GM21526 (cell line): ENCODE data around the gene PTTG1IP.

Experiments
- ATAC-seq: cut with Tn5 transposase; IDR thresholded peaks from one replicate; pipeline ENCODE4 v1.9.1; 2021; ENCODE audit warnings: moderate library complexity; ENCODE audit not compliant: unreplicated experiment, low FRiP score

Gene PTTG1IP

DNA sequence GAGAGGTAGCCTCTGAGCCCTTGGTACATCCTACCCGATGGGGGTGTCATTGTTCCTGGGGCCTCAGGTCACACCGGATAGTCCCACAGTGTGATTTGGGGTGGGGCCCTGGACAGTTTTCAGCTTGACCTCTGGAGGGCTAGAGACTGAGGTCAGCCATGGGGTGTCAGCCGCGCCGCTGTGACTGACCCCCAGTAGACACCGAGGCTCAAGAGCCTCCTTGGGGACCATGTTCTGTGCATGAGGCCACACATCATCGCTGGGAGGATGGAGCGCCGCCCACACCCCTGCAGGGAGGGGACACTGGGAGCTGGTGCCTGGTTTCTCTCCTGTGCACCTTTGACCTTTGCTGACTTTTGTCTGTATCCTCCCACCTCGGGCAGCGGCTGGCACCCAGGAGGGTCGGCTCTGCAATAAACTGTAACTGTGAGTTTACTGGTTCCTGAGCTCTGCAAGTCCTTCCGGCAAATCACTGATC lies 24.6 kb upstream of the PTTG1IP start:
- ATAC-seq, result no peak

DNA sequence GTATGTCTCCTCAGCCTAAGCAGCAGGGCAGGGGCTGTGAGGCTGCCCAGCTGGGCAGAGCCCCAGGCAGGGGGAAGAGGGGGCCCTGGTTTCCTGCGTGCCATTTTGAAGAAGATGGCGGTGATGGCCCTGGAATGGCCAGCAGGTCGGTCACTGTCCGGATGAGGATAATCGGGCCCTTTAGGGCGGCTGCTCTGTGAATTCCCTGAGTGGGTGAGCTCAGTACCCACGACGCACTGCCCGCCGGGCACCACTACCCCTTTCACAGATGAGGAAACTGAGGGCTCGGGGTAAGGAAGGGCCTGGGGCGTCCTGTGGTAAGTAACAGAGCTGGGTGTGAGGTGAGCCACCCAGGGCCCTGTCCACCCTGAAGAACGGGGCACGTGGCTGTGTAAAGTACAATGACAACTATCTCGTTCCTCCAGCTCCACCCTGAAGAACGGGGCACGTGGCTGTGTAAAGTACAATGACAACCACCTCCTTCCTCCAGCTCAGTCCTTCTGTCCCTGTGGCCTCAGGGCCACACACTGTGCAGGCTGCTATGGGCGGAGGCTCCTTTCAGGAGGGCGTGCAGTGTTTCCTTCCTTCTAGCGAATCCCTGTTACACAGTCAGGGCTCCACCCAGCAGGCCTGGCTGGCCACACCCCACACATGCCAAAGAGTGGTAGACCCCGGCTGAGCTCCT lies 24.0 kb upstream of the PTTG1IP start:
- no peak for ATAC-seq

DNA sequence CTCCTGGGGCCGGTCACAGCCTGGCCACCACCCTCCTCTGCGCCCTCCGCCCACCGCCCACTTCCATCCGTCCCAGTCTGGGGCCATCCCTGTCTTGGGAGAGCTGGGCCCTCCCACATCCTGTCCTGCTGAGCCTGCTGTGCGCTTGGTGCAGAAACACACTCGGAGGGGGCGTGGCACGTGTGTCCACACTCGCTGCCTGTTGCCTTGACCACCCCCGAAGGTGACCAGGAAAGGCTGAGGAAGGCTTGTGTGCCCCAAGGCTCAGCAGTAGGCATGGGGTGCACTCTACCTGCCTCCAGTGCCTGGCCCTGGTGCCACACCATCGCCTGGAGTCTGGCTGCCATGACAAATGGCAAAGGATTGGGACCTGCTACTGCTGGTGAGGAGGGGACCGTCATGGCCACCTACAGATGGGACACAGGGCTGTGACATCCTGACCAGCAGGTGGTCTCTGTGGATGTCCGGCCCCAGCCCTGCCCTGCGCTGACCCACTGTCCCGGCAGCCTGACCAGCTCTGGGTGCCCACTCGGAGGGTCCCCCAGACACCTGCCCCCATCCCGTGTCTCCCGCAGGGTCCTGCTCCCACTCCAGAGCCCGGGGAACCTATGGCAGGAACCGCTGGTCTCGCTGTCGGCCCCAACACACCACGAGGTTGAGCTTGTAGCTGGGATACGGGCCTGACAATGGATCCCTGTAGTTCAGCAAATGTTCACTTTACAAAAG lies 23.2 kb upstream of the PTTG1IP start:
- no peak for ATAC-seq

DNA sequence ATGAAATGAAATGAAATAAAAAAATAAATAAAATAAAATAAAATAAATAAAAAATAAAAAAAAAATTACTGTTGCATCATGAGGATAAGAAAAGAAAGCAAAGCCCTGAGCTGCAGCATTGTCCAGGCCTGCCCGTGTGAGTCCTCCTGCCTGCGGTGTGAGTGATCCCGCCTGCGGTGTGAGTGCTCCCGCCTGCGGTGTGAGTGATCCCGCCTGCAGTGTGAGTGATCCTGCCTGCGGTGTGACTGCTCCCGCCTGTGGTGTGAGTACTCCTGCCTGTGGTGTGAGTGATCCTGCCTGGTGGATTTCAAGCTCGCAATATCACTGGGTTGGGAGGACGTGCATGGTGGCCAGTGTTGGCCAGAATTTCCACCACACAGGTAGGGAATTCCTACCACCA lies 22.4 kb upstream of the PTTG1IP start:
- no peak for ATAC-seq

DNA sequence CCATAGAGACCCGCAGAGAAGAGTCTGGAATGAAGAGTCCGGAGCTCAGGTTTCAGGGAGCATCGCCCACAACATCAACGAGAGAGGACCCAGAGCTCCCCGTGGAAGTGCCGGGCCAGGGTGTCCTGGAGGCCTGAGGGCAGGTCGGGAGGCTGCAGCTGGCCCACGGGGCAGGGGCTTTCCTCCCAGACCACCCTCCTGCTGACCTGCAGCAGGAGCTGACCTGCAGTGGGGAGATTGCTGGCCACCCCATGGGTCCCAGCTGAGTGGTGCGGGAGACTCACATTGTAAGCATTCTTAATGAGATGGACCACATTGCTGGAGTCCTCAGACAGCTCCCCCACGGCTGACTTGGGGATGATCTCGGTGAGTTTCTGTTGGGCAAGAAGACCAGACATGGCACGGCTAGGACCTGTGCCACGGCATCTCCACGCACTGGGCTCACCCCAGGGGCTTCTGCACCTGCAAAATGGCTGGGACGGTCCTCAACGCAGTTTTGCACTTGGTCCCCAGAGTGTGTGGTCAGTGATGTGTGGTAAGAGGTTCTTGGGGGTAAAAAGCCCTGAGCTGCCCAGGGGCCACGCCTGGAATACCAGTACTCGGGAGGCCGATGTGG lies 21.3 kb upstream of the PTTG1IP start:
- no peak for ATAC-seq

DNA sequence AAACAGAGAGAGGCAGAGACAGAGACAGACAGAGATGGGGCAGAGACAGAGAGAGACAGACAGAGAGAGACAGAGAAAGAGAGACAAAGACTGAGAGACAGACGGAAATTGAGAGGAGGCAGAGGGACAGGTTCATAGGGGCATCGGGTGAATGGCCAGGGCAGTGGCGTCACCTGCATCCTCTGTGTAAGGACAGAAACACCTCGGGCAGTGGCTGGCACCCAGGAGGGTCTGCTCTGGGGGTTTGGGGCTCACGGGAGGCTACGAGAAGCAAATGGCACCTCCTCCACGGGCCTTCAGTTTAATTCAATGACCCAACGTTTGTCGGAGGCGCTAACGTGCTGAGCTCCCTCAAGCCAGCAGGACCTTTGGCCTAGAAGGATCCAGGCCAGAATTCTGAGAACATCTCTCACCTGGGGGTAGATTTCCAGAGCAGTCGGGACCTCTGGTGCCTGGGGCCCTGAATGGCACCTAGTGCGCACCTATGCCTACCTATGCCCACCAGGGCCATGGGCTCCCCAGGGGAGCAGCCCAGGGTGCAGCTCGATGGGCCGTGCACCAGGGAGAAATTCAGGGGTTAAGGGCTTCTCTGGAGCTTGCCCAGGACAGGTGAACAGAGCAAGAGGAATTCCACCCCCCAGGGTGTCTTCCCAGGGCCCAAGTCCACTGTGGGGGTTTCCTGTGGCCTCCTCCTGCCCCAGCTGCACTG lies 20.6 kb upstream of the PTTG1IP start:
- ATAC-seq, result no peak

DNA sequence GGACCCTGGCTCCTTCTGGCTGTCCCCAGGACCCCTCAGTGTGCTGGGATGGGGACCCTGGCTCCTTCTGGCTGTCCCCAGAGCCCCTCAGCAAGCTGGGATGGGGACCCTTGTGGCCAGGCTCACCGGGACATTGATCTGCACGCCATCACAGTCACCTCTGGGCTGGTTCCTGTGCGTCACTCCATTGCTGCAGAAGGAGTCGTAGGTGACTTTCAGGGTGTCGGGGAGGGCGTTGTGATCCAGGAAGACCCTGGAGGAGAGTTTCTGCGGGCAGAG lies 19.7 kb upstream of the PTTG1IP start:
- ATAC-seq, result no peak

DNA sequence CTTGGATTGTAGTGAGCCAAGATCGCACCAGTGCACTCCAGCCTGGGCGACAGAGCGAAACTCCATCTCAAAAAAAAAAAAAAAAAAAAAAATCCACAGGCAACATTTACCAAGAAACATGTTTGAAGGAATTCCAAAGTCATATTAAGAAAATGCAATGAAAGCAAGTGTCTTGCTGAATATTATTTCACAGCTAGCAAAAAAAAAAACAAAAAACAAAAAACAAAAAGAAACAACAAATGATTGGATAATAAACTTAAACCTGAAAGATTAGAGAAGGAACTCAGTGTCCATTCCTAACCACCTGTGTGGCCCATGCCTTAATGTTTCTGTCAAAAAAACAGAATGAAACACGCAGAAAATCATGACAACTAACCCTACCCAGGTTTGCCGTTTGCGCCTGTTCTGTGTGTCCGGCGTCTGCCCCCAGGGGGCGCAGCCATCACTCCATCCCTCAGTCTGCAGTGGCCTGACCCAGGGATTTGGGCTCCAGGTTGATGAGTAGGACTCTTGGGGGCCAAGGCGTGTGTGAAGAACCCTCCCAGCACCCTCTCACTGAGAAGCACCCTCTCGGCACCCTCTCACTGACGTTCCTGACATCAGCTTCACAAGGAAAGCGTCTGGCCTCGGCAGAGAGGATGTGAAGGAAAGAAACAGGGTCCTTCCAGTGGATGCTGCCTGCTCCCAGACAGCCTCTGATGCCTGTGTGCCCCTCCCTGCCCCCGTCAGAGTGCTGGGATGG lies 19.2 kb upstream of the PTTG1IP start:
- peak; percentile 68 for ATAC-seq

DNA sequence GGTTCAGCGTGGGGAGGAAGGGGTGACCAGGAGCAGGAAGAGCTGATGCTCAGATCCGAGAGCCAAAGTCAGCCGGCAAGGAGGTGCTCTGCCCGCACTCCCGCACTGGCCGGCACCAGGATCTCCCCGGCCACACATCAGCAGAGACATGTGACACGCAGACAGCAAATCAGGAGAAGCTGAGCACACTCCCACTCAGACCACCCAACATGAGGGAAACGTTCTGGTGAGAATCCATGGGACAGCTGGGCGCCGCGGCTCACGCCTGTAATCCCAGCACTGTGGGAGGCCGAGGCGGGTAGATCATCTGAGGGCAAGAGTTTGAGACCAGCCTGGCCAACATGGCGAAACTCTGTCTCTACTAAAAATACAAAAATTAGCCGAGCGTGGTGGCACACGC lies 18.6 kb upstream of the PTTG1IP start:
- no peak for ATAC-seq

DNA sequence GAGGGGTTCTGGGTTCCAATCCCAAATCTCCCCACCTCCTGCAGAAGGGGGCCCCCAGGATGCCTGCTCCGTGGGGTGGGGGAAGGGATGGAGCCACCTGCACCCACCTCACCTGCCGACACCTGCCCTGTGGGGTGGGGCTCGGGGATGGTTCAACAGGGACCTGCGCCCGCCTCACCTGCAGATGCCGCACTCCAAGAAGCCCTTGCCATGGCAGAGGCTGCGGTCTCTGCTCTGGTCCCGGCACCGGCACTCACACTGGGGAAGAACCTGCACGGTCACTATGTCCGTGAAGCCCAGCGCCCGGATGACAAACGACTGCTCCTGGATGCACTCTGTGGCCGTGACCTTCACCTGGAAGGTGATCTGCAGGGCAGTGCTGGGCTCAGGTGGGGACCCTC lies 18.1 kb upstream of the PTTG1IP start:
- ATAC-seq, result no peak

DNA sequence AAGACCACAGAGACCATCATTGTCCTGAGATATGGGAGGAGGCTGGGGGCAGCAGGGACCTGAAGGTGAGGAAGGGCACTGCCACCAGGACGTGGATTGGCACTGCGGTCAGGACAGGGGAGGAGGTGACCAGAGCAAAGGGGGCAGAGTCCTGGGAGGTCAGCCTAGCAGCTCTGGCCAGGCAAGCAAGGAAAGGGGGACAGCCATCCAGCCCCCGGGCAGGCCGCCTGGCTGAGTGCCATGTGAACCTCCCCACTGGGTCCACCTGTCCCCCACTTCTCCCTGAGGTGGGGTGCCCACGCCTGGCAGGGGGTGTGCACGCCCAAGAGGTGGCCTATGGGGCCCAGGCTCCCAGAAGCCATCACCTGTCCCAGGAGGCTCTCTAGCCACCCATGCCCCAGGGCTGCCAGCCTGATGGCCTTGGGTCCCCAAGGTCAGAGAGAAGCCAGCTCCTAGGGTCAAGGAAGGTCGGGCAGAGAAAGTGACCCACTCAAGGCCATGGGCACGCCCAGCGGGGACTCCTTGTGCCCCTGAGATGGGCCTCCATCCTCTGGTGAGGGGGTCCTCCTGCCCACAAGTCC lies 17.6 kb upstream of the PTTG1IP start:
- ATAC-seq, result no peak

DNA sequence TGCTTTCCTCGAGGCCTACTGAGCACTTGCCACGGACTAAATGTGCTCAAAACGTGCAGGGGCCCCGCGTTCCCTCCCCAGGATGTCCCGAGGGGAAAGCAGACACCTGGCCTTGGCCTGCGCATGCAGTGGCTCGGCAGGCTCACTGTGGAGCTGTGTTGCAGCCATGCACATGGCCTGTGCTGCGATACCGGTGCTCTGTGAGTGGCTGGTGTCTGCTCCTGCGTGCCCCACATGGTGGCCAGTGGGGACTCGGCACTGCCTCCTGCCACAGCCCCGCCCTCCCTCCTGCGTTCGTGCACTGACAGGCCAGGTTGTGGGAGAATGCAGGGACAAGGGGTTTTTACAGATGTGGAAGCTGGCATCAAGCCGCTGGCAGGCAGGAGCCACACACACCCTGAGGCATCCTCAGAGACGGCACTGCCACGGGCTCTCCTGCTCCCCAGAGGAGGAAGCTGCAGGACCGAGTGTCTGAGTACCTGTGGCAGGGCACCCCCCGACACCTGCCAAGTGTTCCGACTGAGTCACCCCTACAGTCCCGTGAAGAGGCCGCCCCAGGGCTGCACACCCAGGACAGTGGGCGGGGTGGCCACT lies 16.9 kb upstream of the PTTG1IP start:
- ATAC-seq, result no peak

DNA sequence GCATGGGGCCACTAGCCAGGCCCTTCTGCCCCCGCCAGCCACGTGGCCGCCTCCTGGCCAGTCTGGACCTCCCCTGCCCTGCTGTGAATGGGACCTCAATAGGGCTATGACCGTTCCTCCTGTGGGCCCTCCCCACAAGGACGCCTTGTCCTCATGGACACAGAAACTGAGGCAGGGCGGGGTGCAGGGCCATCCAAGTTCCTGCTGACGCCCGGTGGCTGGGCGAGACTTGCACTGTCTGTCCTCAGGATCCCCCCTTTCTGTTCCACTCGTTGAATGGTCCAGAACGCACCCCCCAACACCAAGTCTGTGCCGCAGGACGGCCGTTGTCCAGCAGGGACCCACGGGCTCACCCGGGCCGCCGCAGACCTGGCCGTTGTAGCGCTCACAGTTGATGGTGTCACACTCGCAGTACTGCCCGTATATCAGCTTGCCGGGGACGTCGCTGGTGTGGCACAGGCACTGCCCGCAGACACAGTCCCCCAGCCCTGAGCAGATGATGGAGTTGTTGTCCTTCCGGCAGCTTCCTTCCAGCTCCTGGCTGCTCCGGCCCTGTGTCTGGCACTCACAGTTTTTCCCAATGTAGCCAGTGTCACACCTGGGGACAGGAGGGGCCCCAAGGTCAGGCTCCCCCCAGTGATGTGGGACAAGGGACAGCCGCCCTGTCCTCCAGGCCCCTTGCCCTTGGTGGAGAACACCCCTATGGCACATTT lies 16.3 kb upstream of the PTTG1IP start:
- no peak for ATAC-seq

DNA sequence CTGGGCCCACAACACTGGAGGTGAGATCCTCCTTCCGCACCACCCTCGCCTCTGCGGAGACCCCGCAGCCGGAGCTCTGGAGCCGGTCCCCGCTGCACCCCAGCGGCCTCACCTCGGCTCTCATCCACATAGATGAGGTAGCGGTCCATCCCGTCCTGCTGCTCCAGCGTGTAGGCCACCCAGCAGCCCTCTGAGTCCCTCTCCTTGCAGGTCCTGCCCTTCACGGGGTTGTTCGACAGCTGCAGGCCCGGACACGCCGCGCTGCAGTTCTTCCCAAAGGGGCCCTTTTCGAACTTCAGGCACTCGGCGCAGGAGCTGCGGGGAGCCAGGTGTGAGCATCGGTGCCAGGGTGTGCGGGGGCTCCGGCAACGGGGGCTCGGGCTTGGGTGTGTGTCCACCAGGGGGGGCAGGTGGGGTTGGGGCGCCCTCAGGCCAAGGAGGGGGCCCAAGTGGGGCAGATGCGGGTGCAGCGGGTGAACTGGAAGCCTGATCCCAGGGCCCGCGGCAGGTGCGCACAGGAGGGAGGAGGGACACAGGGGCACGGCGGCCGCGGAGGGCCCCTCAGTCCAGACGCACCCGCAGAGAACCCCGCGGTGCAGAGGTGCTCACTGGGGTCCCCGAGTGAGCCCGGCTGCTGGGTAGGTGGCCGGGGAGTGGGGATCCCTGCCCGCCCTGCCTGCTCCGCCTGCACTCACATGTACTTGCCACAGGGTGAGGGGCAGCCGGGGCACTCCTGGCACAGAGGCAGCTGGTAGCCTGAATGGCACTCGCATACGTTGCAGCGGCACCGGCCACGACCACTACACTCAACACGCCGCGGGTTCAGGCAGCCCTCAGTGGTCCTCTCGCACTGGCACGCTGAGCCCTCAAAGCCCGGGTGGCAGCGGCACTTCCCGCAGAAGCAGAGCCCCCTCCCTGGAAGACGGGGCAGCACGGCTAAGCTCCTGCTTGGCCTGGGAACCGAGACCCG lies 15.4 kb upstream of the PTTG1IP start:
- ATAC-seq, result no peak

DNA sequence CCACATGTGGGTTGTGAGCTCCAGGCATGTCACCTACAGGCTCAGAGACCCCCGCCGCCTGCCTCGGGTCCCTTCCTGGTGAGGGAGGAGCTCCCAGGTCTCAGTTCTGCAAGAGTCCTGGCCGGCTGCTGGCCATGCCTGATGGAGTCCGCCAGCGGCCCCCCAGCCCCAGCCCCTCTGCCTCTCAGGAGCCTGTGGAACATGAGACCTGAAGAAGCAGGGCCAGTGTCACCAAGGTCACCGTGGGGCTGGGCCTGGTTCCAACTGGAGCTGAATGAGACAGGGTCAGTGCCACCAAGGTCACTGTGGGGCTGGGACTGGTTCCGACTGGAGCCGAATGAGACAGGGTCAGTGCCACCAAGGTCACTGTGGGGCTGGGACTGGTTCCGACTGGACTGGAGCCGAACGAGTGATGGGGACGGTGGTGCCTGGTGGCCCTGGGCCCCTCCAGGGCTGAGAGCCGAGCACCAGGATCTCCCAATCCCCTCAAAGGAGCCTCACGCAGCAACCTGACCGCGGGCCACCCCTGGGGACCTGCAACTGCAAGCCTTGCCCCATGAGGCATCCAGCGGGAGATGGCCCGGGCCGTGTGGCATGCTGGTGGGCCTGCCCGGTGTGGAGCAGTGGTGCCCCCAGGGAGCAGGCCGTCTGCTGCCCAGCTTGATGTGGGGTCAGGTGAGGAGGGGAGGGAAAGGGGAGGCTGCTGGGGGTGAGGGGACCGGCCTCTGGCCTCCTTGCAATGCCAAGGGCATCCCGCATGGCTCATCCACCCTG lies 14.5 kb upstream of the PTTG1IP start:
- ATAC-seq, result no peak

DNA sequence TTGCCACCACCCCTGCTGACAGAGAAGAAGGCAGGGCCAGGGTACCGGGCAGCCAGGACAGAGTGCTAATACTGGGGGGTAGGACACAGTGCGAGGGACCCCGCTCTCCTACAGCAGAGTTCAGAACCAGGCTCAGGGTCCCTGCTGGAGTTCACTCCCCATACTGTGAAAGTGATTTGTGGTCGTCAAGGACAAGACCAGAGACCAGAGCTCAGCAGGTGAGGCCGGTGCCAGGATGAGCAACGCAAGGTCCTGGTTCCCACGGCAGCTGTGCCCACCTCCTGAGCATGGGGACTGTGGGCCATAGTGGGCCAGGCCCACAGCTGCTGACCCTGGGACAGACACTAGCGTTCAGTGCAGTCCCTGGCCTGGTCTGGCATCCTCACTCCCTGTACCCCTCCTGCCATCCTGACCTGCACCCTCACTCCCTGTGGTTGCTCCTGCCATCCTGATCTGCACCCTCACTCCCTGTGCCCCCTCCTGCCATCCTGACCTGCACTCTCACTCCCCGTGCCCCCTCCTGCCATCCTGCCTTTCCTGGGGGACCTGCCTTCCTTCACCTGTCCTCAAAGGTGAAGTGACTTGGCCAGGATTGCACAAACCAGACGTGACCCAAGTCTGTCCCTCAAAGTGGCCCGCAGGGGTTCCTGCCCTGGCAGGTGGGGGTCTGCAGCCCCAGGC lies 13.8 kb upstream of the PTTG1IP start:
- no peak for ATAC-seq
